ENCODE measurements around the gene JMJD8.

- TF ChIP-seq POLR2A (IDR thresholded peaks at IDR 0.05; ENCODE audit: low read depth) (no peak), CTCF (IDR thresholded peaks at IDR 0.05) (no peak), EP300 (IDR thresholded peaks at IDR 0.05) (no peak)
Measured at GRCh38 chr16:657487-657886, 26.6 kb downstream of the JMJD8 start.

Measured in esophagus muscularis mucosa (tissue), 4 donors.